GM12878 (cell line): ENCODE results near the gene DAPK2. TPM values are rescaled to one million over a fixed set of nuclear protein-coding genes. Genes with fewer than 3 reads are reported as not detected.

Source experiments
- ATAC-seq: fragments of 200-7000 bp; cut with Tn5 transposase; 3 replicates; pipeline ENCODE4 v1.9.1; 2020; ENCODE audit warnings: mild to moderate bottlenecking, moderate library complexity
- BruUV-seq: library from RNA; stranded (reverse); fragments of 400-500 nt; replicated peaks from 2 replicates; lab custom pipeline; 2021; lab: Mats Ljungman, UMichigan
- CTCF ChIA-PET: fragments of 300-600 bp; sonication (Branson Sonifier 250); formaldehyde crosslinking; extraction: SDS; loops from one replicate; lab custom pipeline; 2021; ENCODE audit warnings: inconsistent platforms; lab: Yijun Ruan, JAX
- POLR2A ChIA-PET: fragments of 350-600 bp; formaldehyde crosslinking; extraction: SDS; loops from one replicate; lab custom pipeline; 2021; ENCODE audit warnings: inconsistent platforms; lab: Charles Lee
- RAD21 ChIA-PET: fragments of 300-600 bp; sonication (Branson Sonifier 250); formaldehyde crosslinking; loops from one replicate; lab custom pipeline; 2023; ENCODE audit warnings: antibody characterized with exemption; ENCODE audit not compliant: unreplicated experiment; lab: Charles Lee
- SMC1A ChIA-PET: fragments of 300-600 bp; sonication (Branson Sonifier 250); formaldehyde crosslinking; loops from one replicate; lab custom pipeline; 2023; ENCODE audit not compliant: unreplicated experiment, uncharacterized antibody; lab: Charles Lee
- DNase-seq: peaks from one replicate; pipeline ENCODE4 v3.0.0-alpha.2; 2011; ENCODE audit warnings: low read depth, low spot score
- FAIRE-seq: peaks from 3 replicates; lab custom pipeline; 2011; peaks lifted over from hg19 to GRCh38; lab: Jason Lieb, UNC
- H2AFZ ChIP-seq: 2 replicates; pipeline ENCODE4 v1.6.0; 2011; ENCODE audit warnings: low read depth, low read length, control low read depth; ENCODE audit not compliant: control insufficient read depth
- H3K27ac ChIP-seq: 2 replicates; pipeline ENCODE4 v1.5.1; 2011; ENCODE audit warnings: control low read depth; ENCODE audit not compliant: control insufficient read depth, insufficient read depth
- H3K27me3 ChIP-seq, 2 experiments: replicated peaks in 1 of 2; 2 replicates each; pipeline versions ENCODE4 v1.6.0 to v1.6.1; 2011; ENCODE audit warnings: low read length in 1 of 2; ENCODE audit not compliant: control insufficient read depth in 2 of 2, insufficient read depth in 2 of 2
- H3K36me3 ChIP-seq, 2 experiments: 2 replicates each; pipeline ENCODE4 v1.5.1; 2011; ENCODE audit warnings: low read length in 1 of 2; ENCODE audit not compliant: control insufficient read depth in 2 of 2, insufficient read depth in 2 of 2
- H3K4me1 ChIP-seq: 2 replicates; pipeline ENCODE4 v1.6.1; 2011; ENCODE audit warnings: mild to moderate bottlenecking, low read length, moderate library complexity, mixed read lengths; ENCODE audit not compliant: control insufficient read depth, insufficient read depth
- H3K4me2 ChIP-seq: 2 replicates; pipeline ENCODE4 v1.6.0; 2011; ENCODE audit warnings: control low read depth; ENCODE audit not compliant: control insufficient read depth, insufficient read depth
- H3K4me3 ChIP-seq: fragments of 200-600 bp; sonication (generic); 2 replicates; pipeline ENCODE4 v1.5.1; 2016
- H3K79me2 ChIP-seq: 2 replicates; pipeline ENCODE4 v1.6.0; 2011; ENCODE audit warnings: low read length; ENCODE audit not compliant: control insufficient read depth, insufficient read depth
- H3K9ac ChIP-seq: 2 replicates; pipeline ENCODE4 v1.8.0; 2011; ENCODE audit warnings: low read length, control low read depth, mixed read lengths; ENCODE audit not compliant: control insufficient read depth, insufficient read depth
- H3K9me3 ChIP-seq: replicated peaks from 3 replicates; pipeline ENCODE4 v1.5.1; 2011; ENCODE audit warnings: mild to moderate bottlenecking, low read length; ENCODE audit not compliant: control insufficient read depth, insufficient read depth
- H4K20me1 ChIP-seq: 2 replicates; pipeline ENCODE4 v1.6.0; 2011; ENCODE audit not compliant: control insufficient read depth, insufficient read depth
- BCL11A ChIP-seq: IDR thresholded peaks from 2 replicates; pipeline ENCODE4 v1.6.1; 2011; ENCODE audit warnings: low read depth, low read length
- CBFB ChIP-seq: IDR thresholded peaks from 2 replicates; pipeline ENCODE4 v1.6.1; 2016; ENCODE audit warnings: antibody characterized with exemption, low read depth
- CBX3 ChIP-seq: fragments of 200-600 bp; sonication (generic); IDR thresholded peaks from 2 replicates; pipeline ENCODE4 v1.6.1; 2016; ENCODE audit warnings: low read depth, borderline replicate concordance
- CBX5 ChIP-seq: sonication (generic); IDR thresholded peaks from 2 replicates; pipeline ENCODE4 v1.6.1; 2016; ENCODE audit warnings: low read depth, moderate library complexity, mild to moderate bottlenecking, inconsistent platforms
- IRF3 ChIP-seq: fragments of 450-650 bp; IDR thresholded peaks from 2 replicates; pipeline ENCODE4 v1.6.1; 2014; ENCODE audit warnings: mild to moderate bottlenecking
- IRF4 ChIP-seq: IDR thresholded peaks from 2 replicates; pipeline ENCODE4 v1.6.1; 2011; ENCODE audit warnings: low read depth, low read length
- JUNB ChIP-seq: IDR thresholded peaks from 2 replicates; pipeline ENCODE4 v1.6.1; 2016; ENCODE audit warnings: antibody characterized with exemption, mild to moderate bottlenecking
- MTA2 ChIP-seq: fragments of 450-650 bp; IDR thresholded peaks from 2 replicates; pipeline ENCODE4 v1.6.1; 2016; ENCODE audit warnings: low read depth, mild to moderate bottlenecking, moderate library complexity
- MTA3 ChIP-seq: IDR thresholded peaks from 2 replicates; pipeline ENCODE4 v1.6.1; 2012; ENCODE audit warnings: low read length, inconsistent platforms, borderline replicate concordance
- NFYB ChIP-seq: IDR thresholded peaks from 2 replicates; pipeline ENCODE4 v1.6.1; 2011; ENCODE audit warnings: low read depth, mild to moderate bottlenecking, low read length, improper control_type of control experiment, moderate library complexity; ENCODE audit not compliant: insufficient read depth
- POLR2AphosphoS5 ChIP-seq: IDR thresholded peaks from 2 replicates; pipeline ENCODE4 v1.6.1; 2011; ENCODE audit warnings: mild to moderate bottlenecking, low read length, inconsistent platforms
- REST ChIP-seq: IDR thresholded peaks from 2 replicates; pipeline ENCODE4 v1.6.1; 2012; ENCODE audit warnings: mild to moderate bottlenecking, low read depth, low read length
- RFX5 ChIP-seq: IDR thresholded peaks from 2 replicates; pipeline ENCODE4 v1.6.1; 2011; ENCODE audit warnings: low read depth, low read length, improper control_type of control experiment
- STAT1 ChIP-seq: fragments of 450-650 bp; conservative IDR thresholded peaks from 2 replicates; pipeline ENCODE4 v1.6.1; 2014; ENCODE audit warnings: antibody characterized with exemption, mild to moderate bottlenecking
- USF2 ChIP-seq: IDR thresholded peaks from 2 replicates; pipeline ENCODE4 v1.6.1; 2011; ENCODE audit warnings: low read depth, low read length, improper control_type of control experiment, borderline replicate concordance
- YBX1 ChIP-seq: fragments of 450-650 bp; IDR thresholded peaks from 2 replicates; pipeline ENCODE4 v1.6.1; 2016; ENCODE audit warnings: antibody characterized with exemption
- YY1 ChIP-seq: IDR thresholded peaks from 2 replicates; pipeline ENCODE4 v1.6.1; 2011; ENCODE audit warnings: low read depth, mild to moderate bottlenecking, low read length
- WGBS: methylation state at CpG from one replicate; pipeline ENCODE4 v1.1.6; 2016; ENCODE audit warnings: low lambda C conversion rate; ENCODE audit not compliant: insufficient replicate concordance, insufficient coverage; ENCODE audit errors: missing lambda C conversion rate; 5-methylcytosine and 5-hydroxymethylcytosine counted together
- in situ Hi-C: fragments of 300-500 bp; cut with MboI; formaldehyde crosslinking; loops from 9 replicates; pipeline ENCODE4 v1.14.3; 2018; ENCODE audit warnings: mixed read lengths
- intact Hi-C: fragments of 100-400 bp; cut with micrococcal nuclease; formaldehyde crosslinking; loops from one replicate; pipeline ENCODE4 v1.14.2; 2022; ENCODE audit not compliant: unreplicated experiment
- polyA plus RNA-seq, 11 experiments: library from polyadenylated mRNA; depleted of rRNA in 4 of 11; unstranded in 6 of 11; stranded (reverse) in 5 of 11; fragments of >200 nt; fragmentation: Nextera tagmentation in 4 of 11; fragmentation: Illumina TruSeq in 1 of 11; extraction: Ambion mirVana in 4 of 11; extraction: Trizol in 1 of 11; gene quantifications; 1 replicate in 1 of 11; 2 replicates in 10 of 11; pipeline versions ENCODE4 v1.2.1 to v1.2.3, GENCODE V29; 2011 to 2016; ENCODE audit warnings: inconsistent platforms in 2 of 11, missing spikeins in 2 of 11, low read depth in 1 of 11
- total RNA-seq, 4 experiments: library from RNA; depleted of rRNA in 3 of 4; stranded (reverse); fragments of >200 nt in 3 of 4; fragmentation: Illumina TruSeq in 1 of 4; extraction: Trizol in 1 of 4; gene quantifications; 2 replicates each; pipeline versions ENCODE4 v1.2.1 to v1.2.3, GENCODE V29; 2013 to 2021

DAPK2 gene
- total and polyA plus RNA-seq, 10 of the 15 experiments (the other 5 are each of a cell fraction or from before 2014, with no cell fraction given), result 0.69 to 8.4 (median 4.1) TPM

GRCh38 chr15:63978511-63979261, 67.6 kb downstream of the DAPK2 start (continued):
- TF ChIP-seq REST, result no peak
- TF ChIP-seq IRF3, result no peak
- TF ChIP-seq POLR2AphosphoS5, result no peak
- TF ChIP-seq YBX1, result no peak
- TF ChIP-seq MTA3, result no peak

- Histone ChIP-seq H3K4me1 (peaks cover 12% of the 10 kb centered on the region), H3K9ac (no peak overlapping the region), H4K20me1 (no peaks in the 10 kb centered on the region), H3K4me3 (no peak overlapping the region), H3K79me2 (no peaks in the 10 kb centered on the region; the same call in 1 of the 2 replicates), H3K27me3 (no peaks in the 10 kb centered on the region), H3K27ac (no peak overlapping the region), H2AFZ (no peak overlapping the region), H3K36me3 (peaks cover 0 to 4% of the 10 kb centered on the region in 2 experiments; a peak in 2 of 4 replicates), H3K4me2 (no peak overlapping the region), H3K9me3 (no peaks in the 10 kb centered on the region)
- no peak for DNase-seq
- no peak for FAIRE-seq
- ChIA-PET POLR2A (interaction anchor here (1.0 to 1.5 kb wide), 2 partner anchors 9 to 11 kb away, joined by 3 read pairs; no protein-coding TSS in a partner anchor), RAD21 (interaction anchor here (1.4 to 1.6 kb wide), 2 partner anchors 33 to 90 kb away, joined by 5 to 6 read pairs; no protein-coding TSS in a partner anchor), SMC1A (interaction anchor here (1.0 to 1.4 kb wide), 5 partner anchors 10 to 85 kb away, joined by 3 to 6 read pairs (median 3); no protein-coding TSS in a partner anchor), CTCF (interaction anchor here (0.8 to 2.6 kb wide), 5 partner anchors 33 to 143 kb away, joined by 3 to 11 read pairs (median 3); partner anchors contain the start of genes DAPK2 and HERC1)
- in situ Hi-C loops, result no loop called here
- no TSS peak for BruUV-seq
- ATAC-seq, result no peak
- 73% methylated on average over 2 of the region's 2 CpGs for WGBS
- intact Hi-C loops, result no loop called here
- TF ChIP-seq IRF4 (no peak), CBX3 (no peak), STAT1 (no peak), BCL11A (no peak), RFX5 (no peak), CBFB (no peak), JUNB (no peak), NFYB (no peak), MTA2 (no peak), YY1 (no peak), USF2 (no peak), CBX5 (no peak)
Measured at GRCh38 chr15:63977119-63977518, 69.2 kb downstream of the DAPK2 start.
